ENCODE results near the gene STRADA. TPM values are rescaled to one million over a fixed set of nuclear protein-coding genes. Genes with fewer than 3 reads are reported as not detected.

The STRADA gene
- total RNA-seq, 1 donor from 2014 or later, result 3.2 TPM

DNA sequence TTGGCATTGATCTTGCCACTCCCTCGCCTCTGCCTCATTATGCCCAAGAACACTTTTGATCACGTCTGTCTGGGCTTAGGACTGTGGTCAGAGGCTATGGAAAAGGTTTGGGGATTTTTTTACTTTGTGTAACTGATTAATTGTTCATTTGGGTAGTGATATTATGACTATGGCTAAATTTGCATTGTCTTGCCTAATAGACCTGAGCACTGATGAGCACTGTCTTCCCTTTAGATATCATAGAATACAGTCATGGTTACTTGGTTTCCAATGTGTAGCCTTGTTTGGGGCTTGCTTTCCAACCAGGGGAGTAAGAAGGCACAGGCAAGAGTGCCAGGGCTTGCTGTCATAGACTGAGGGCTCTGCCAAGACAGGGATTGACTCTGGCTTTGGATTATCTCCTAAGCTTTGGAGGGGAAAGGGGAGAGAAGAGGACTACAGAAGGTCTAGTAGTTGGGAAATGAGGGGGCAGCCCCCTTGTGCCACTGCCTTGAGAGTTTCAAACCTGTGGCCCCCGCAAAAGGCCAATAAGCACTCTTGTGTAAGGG lies 55.4 kb downstream of the STRADA start:
- peaks cover 5 to 9% of the 10 kb centered on the region in 2 donors for H3K4me1 ChIP-seq
- peaks cover 47 to 61% of the 10 kb centered on the region in 2 donors for H3K36me3 ChIP-seq
- H3K9me3 ChIP-seq, result no peaks in the 10 kb centered on the region
- no peak overlapping the region for H3K27ac ChIP-seq
- no peak overlapping the region for H3K4me3 ChIP-seq
- TF ChIP-seq, protein P1, sequence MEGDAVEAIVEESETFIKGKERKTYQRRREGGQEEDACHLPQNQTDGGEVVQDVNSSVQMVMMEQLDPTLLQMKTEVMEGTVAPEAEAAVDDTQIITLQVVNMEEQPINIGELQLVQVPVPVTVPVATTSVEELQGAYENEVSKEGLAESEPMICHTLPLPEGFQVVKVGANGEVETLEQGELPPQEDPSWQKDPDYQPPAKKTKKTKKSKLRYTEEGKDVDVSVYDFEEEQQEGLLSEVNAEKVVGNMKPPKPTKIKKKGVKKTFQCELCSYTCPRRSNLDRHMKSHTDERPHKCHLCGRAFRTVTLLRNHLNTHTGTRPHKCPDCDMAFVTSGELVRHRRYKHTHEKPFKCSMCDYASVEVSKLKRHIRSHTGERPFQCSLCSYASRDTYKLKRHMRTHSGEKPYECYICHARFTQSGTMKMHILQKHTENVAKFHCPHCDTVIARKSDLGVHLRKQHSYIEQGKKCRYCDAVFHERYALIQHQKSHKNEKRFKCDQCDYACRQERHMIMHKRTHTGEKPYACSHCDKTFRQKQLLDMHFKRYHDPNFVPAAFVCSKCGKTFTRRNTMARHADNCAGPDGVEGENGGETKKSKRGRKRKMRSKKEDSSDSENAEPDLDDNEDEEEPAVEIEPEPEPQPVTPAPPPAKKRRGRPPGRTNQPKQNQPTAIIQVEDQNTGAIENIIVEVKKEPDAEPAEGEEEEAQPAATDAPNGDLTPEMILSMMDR (IDR thresholded peaks at IDR 0.05), result no peak
- DNase-seq (ENCODE audit: low spot score in 2 of 2), result no peak
- H3K27me3 ChIP-seq, result no peaks in the 10 kb centered on the region
- intact Hi-C loops (cut with DNase I), result no loop called here

DNA sequence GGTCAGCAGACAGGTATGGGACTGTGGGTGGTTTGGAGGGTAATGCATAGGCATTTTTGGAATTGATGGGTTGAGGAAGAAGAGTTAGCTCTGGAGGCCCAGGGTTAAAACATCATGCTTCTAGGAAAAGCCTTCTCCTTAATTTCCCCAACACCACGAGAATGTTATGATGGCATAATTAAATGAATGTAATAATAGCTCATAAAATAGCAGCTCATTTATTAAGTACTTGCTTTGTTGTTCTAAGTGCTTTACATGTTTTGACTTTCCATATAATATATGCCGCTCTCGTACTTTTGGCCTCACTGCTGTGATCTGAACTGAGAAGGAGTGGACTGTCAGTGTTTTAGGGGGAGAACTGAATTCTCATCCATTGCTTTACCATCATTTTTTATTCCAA lies 56.0 kb downstream of the STRADA start:
- Histone ChIP-seq H3K27ac (no peak overlapping the region), H3K4me3 (no peak overlapping the region), H3K36me3 (peaks cover 43 to 55% of the 10 kb centered on the region in 2 donors), H3K4me1 (peaks cover 5 to 9% of the 10 kb centered on the region in 2 donors), H3K27me3 (no peaks in the 10 kb centered on the region), H3K9me3 (no peaks in the 10 kb centered on the region)
- no peak for DNase-seq (ENCODE audit: low spot score in 2 of 2)
- TF ChIP-seq, protein P1 (IDR thresholded peaks at IDR 0.05), result no peak
- intact Hi-C loops (cut with DNase I), result no loop called here

DNA sequence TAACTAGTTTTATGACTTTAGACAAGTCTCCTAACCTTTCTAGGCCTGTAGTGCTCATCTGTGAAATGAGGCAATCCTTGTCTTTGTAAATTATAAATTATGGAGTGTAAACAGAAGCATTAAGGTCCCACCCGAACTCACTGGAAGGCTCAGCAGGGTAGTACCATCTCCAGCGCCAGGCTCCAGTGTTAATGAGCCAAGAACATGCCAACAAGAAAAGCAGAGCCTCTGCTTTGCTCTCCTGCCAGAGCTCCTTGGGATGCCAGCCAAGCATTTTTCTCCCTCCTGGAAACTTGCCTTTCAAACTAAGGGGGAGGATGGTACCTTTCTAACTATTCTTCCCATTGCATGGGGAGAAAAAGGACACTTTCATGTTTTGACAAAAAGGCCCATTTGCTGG lies 56.6 kb downstream of the STRADA start:
- H3K27ac ChIP-seq, result peak overlapping the region in 1 of 2 donors; percentile 0
- TF ChIP-seq, protein P1 (IDR thresholded peaks at IDR 0.05), result no peak
- H3K4me1 ChIP-seq, result peaks cover 5 to 9% of the 10 kb centered on the region in 2 donors
- peaks cover 38 to 50% of the 10 kb centered on the region in 2 donors for H3K36me3 ChIP-seq
- no peaks in the 10 kb centered on the region for H3K27me3 ChIP-seq
- no peak for DNase-seq (ENCODE audit: low spot score in 2 of 2)
- intact Hi-C loops (cut with DNase I), result no loop called here
- no peak overlapping the region for H3K4me3 ChIP-seq
- H3K9me3 ChIP-seq, result no peaks in the 10 kb centered on the region

DNA sequence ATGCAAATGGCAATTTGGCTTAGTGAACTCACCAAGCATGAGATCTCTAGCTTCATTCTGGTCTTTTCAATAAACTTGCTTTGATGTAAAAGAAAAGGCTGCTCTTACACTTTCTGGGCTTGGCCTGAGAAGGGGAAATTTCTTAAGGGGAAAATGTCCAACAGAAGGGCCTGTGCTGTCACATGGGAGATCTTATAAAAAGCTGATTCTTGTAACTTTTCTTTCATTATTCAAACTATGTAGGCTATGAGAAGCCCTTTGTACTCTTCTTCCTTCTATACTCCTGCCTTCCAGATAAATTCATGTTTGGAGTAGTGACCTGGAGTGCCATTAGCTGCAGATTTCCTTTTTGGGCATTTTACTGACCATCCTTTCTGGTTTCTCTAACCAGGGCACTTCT lies 58.6 kb downstream of the STRADA start:
- DNase-seq (ENCODE audit: low spot score in 2 of 2), result no peak
- peaks cover 5 to 9% of the 10 kb centered on the region in 2 donors for H3K4me1 ChIP-seq
- TF ChIP-seq, protein P1 (IDR thresholded peaks at IDR 0.05), result no peak
- H3K4me3 ChIP-seq, result no peak overlapping the region
- H3K27me3 ChIP-seq, result no peaks in the 10 kb centered on the region
- peaks cover 21 to 37% of the 10 kb centered on the region in 2 donors for H3K36me3 ChIP-seq
- intact Hi-C loops (cut with DNase I), result no loop called here
- H3K9me3 ChIP-seq, result no peaks in the 10 kb centered on the region
- H3K27ac ChIP-seq, result no peak overlapping the region

DNA sequence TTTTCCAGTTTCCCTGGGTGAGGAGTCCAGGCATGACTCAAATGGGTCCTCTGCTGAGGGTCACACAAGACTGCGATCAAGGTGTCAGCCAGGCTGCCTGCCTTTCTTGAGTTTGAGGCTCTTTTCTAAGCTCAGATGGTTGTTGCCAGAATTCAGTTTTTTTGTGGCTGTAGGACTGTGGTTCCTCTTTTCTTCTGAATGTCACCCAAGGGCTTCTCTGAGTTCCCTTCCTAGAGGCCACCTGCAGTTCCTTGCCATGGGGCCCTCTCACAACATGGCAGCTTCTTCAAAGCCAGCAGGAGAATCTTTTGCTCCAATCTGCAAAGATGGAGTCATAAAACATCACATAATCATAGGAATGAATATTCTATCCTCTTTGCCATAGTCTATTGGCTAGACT lies 59.2 kb downstream of the STRADA start:
- H3K4me1 ChIP-seq, result peaks cover 5 to 9% of the 10 kb centered on the region in 2 donors
- no peak overlapping the region for H3K27ac ChIP-seq
- TF ChIP-seq, protein P1 (IDR thresholded peaks at IDR 0.05), result no peak
- no peaks in the 10 kb centered on the region for H3K9me3 ChIP-seq
- H3K4me3 ChIP-seq, result no peak overlapping the region
- peaks cover 21 to 35% of the 10 kb centered on the region in 2 donors for H3K36me3 ChIP-seq
- H3K27me3 ChIP-seq, result no peaks in the 10 kb centered on the region
- DNase-seq (ENCODE audit: low spot score in 2 of 2), result no peak
- intact Hi-C loops (cut with DNase I), result no loop called here

- peaks cover 21 to 35% of the 10 kb centered on the region in 2 donors for H3K36me3 ChIP-seq
Observed at GRCh38 chr17:63681530-63681929, 60.1 kb downstream of the STRADA start.

More at GRCh38 chr17:63681530-63681929, 60.1 kb downstream of the STRADA start:
- TF ChIP-seq, protein P1 (IDR thresholded peaks at IDR 0.05), result no peak
- Histone ChIP-seq H3K9me3 (no peaks in the 10 kb centered on the region), H3K27me3 (no peaks in the 10 kb centered on the region), H3K4me3 (no peak overlapping the region), H3K27ac (no peak overlapping the region), H3K4me1 (peaks cover 5 to 13% of the 10 kb centered on the region in 2 donors)
- intact Hi-C loops (cut with DNase I), result no loop called here
- no peak for DNase-seq (ENCODE audit: low spot score in 2 of 2)

Data from ascending aorta (tissue), 2 donors.